K562 (cell line): ENCODE measurements around the gene MAB21L3. TPM values are rescaled to one million over a fixed set of nuclear protein-coding genes. Genes with fewer than 3 reads are reported as not detected.
A peak's percentile ranks its signal among the peaks of the same experiment; 100 is the strongest.

ENCODE experiments used
- ATAC-seq: fragments of 200-7000 bp; cut with Tn5 transposase; 3 replicates; pipeline ENCODE4 v1.9.1; 2020; ENCODE audit warnings: moderate library complexity
- Bru-seq: library from RNA; stranded (reverse); fragments of 400-500 nt; gene quantifications from one replicate; lab custom pipeline; 2021; lab: Mats Ljungman, UMichigan
- BruChase-seq, 2 experiments: library from RNA; stranded (reverse); fragments of 400-500 nt; gene quantifications; one replicate each; lab custom pipeline; 2021; lab: Mats Ljungman, UMichigan
- BruUV-seq: library from RNA; stranded (reverse); fragments of 400-500 nt; replicated peaks from 2 replicates; lab custom pipeline; 2021; lab: Mats Ljungman, UMichigan
- CTCF ChIA-PET: fragments of 300-600 bp; formaldehyde crosslinking; extraction: SDS; loops from one replicate; lab custom pipeline; 2021; ENCODE audit warnings: low intra/inter-chr PET ratio; lab: Yijun Ruan, JAX
- POLR2A ChIA-PET: fragments of 300-600, 350-650 bp; sonication (Branson Sonifier 250); formaldehyde crosslinking; extraction: SDS; loops from one replicate; lab custom pipeline; 2021; ENCODE audit warnings: antibody characterized with exemption, inconsistent platforms; lab: Yijun Ruan, JAX
- DNase-seq, 4 experiments: peaks; one replicate each; pipeline versions ENCODE4 v3.0.0 to v3.0.0-alpha.2; 2011 to 2018; ENCODE audit warnings: low spot score in 3 of 4, mixed read lengths in 3 of 4; ENCODE audit errors: extremely low read depth in 1 of 4
- FAIRE-seq: peaks from 2 replicates; lab custom pipeline; 2011; peaks lifted over from hg19 to GRCh38; lab: Jason Lieb, UNC
- H2AFZ ChIP-seq: 2 replicates; pipeline ENCODE4 v1.6.0; 2011; ENCODE audit warnings: low read depth, low read length, control low read depth, inconsistent platforms
- H3K27ac ChIP-seq: fragments of 200-600 bp; 3 replicates; pipeline ENCODE4 v1.8.0; 2011; ENCODE audit warnings: low read depth, mild to moderate bottlenecking, control low read depth, inconsistent platforms, low read length, moderate library complexity, mixed read lengths; ENCODE audit errors: extremely low read depth
- H3K27me3 ChIP-seq, 2 experiments: fragments of 300-600 bp in 1 of 2; 2 replicates in 1 of 2; 3 replicates in 1 of 2; pipeline versions ENCODE4 v1.6.0 to v1.8.0; 2011; ENCODE audit warnings: inconsistent platforms in 2 of 2, low read length in 2 of 2, mild to moderate bottlenecking in 1 of 2, mixed read lengths in 1 of 2, moderate library complexity in 1 of 2; ENCODE audit not compliant: control insufficient read depth in 2 of 2, insufficient read depth in 2 of 2
- H3K36me3 ChIP-seq: fragments of 300-600 bp; 3 replicates; pipeline ENCODE4 v1.8.0; 2011; ENCODE audit warnings: mild to moderate bottlenecking, low read length, inconsistent platforms; ENCODE audit not compliant: control insufficient read depth, insufficient read depth
- H3K4me1 ChIP-seq, 2 experiments: fragments of 200-600 bp in 1 of 2; replicated peaks in 1 of 2; 2 replicates in 1 of 2; 3 replicates in 1 of 2; pipeline versions ENCODE4 v1.5.1 to v1.8.0; 2011; ENCODE audit warnings: inconsistent platforms in 2 of 2, low read length in 2 of 2, mild to moderate bottlenecking in 1 of 2, mixed read lengths in 1 of 2, moderate library complexity in 1 of 2; ENCODE audit not compliant: control insufficient read depth in 2 of 2, insufficient read depth in 2 of 2
- H3K4me2 ChIP-seq: 2 replicates; pipeline ENCODE4 v1.6.1; 2011; ENCODE audit warnings: low read length, control low read depth, inconsistent platforms, mixed read lengths; ENCODE audit not compliant: insufficient read depth
- H3K4me3 ChIP-seq: fragments of 200-600 bp; sonication (generic), shearing (Covaris generic); 2 replicates; pipeline ENCODE4 v1.5.1; 2016; ENCODE audit warnings: control low read depth, inconsistent platforms
- H3K79me2 ChIP-seq: fragments of 200-600 bp; 3 replicates; pipeline ENCODE4 v1.8.0; 2011; ENCODE audit warnings: low read length, inconsistent platforms; ENCODE audit not compliant: control insufficient read depth, insufficient read depth
- H3K9ac ChIP-seq, 2 experiments: 2 replicates each; pipeline versions ENCODE4 v1.6.0 to v1.6.1; 2011; ENCODE audit warnings: low read depth in 2 of 2, low read length in 2 of 2, control low read depth in 1 of 2, inconsistent platforms in 1 of 2, mild to moderate bottlenecking in 1 of 2, mixed read lengths in 1 of 2; ENCODE audit not compliant: insufficient read depth in 1 of 2
- H3K9me1 ChIP-seq: one replicate; pipeline ENCODE4 v1.6.0; 2011; ENCODE audit warnings: inconsistent platforms, mild to moderate bottlenecking, low read length, moderate library complexity; ENCODE audit not compliant: control insufficient read depth, insufficient read depth
- H3K9me3 ChIP-seq: replicated peaks from 2 replicates; pipeline ENCODE4 v1.5.1; 2011; ENCODE audit warnings: low read depth, low read length, inconsistent platforms; ENCODE audit not compliant: control insufficient read depth, insufficient read depth
- H4K20me1 ChIP-seq: replicated peaks from 2 replicates; pipeline ENCODE4 v1.6.1; 2011; ENCODE audit warnings: low read length, inconsistent platforms, mixed read lengths; ENCODE audit not compliant: control insufficient read depth, insufficient read depth
- CBX1 ChIP-seq: sonication (generic); IDR thresholded peaks from 2 replicates; pipeline ENCODE4 v1.6.1; 2016; ENCODE audit warnings: antibody characterized with exemption, low read depth, mild to moderate bottlenecking
- KDM4B ChIP-seq, 2 experiments: fragments of 450-650 bp in 1 of 2; sonication (generic) in 1 of 2; IDR thresholded peaks; 2 replicates each; pipeline ENCODE4 v1.6.1; 2016 to 2017; ENCODE audit warnings: borderline replicate concordance in 2 of 2, antibody characterized with exemption in 1 of 2, low read depth in 1 of 2, mild to moderate bottlenecking in 1 of 2
- MAFF ChIP-seq: IDR thresholded peaks from 2 replicates; pipeline ENCODE4 v1.6.1; 2012; ENCODE audit warnings: low read length, improper control_type of control experiment
- POU5F1 ChIP-seq: fragments of 150-350 bp; IDR thresholded peaks from 2 replicates; pipeline ENCODE4 v1.6.1; 2014; ENCODE audit warnings: borderline replicate concordance, low read length, low read depth, mild to moderate bottlenecking; ENCODE audit not compliant: partially characterized antibody
- ZNF121 ChIP-seq: sonication (generic); formaldehyde crosslinking; conservative IDR thresholded peaks from 2 replicates; pipeline ENCODE4 v1.8.0; 2022; ENCODE audit warnings: missing genetic modification reagents
- ZNF134 ChIP-seq: fragments of 250-450 bp; sonication (Bioruptor Pico); conservative IDR thresholded peaks from 2 replicates; pipeline ENCODE4 v1.4.0; 2020
- ZNF668 ChIP-seq: fragments of 250-450 bp; sonication (Bioruptor Pico); IDR thresholded peaks from 2 replicates; pipeline ENCODE4 v1.8.0; 2022; ENCODE audit warnings: mild to moderate bottlenecking, inconsistent platforms
- WGBS: fragments of 100-300 bp; shearing (Covaris generic); methylation state at CpG from one replicate; pipeline ENCODE4 v1.1.6; 2016; ENCODE audit warnings: low coverage, mixed read lengths; ENCODE audit not compliant: insufficient coverage; ENCODE audit errors: missing lambda C conversion rate; 5-methylcytosine and 5-hydroxymethylcytosine counted together
- in situ Hi-C: fragments of 300-500 bp; cut with MboI; formaldehyde crosslinking; loops from 4 replicates; pipeline ENCODE4 v1.15.0; 2018; ENCODE audit warnings: inconsistent platforms, mixed read lengths
- intact Hi-C: fragments of 100-400 bp; cut with micrococcal nuclease; formaldehyde crosslinking; loops from 2 replicates; pipeline ENCODE4 v1.14.2; 2022
- long read RNA-seq, 3 experiments: library from polyadenylated mRNA in 2 of 3; library from RNA in 1 of 3; unstranded in 2 of 3; stranded (forward) in 1 of 3; transcript quantifications; one replicate each; pipeline ENCODE4 v2.0.0, GENCODE V29; 2019 to 2022
- polyA minus RNA-seq, 3 experiments: library from RNA; depleted of rRNA, polyadenylated mRNA; stranded (reverse); fragments of >200 nt; gene quantifications; 2 replicates each; pipeline ENCODE4 v1.2.3, GENCODE V29; 2011
- polyA plus RNA-seq, 8 experiments: library from polyadenylated mRNA; depleted of rRNA in 4 of 8; stranded (reverse) in 5 of 8; unstranded in 3 of 8; fragments of >200 nt; fragmentation: Nextera tagmentation in 2 of 8; fragmentation: Illumina TruSeq in 1 of 8; extraction: Ambion mirVana in 2 of 8; extraction: Trizol in 1 of 8; gene quantifications; 2 replicates each; pipeline versions ENCODE4 v1.2.1 to v1.2.3, GENCODE V29; 2011 to 2014; ENCODE audit warnings: inconsistent platforms in 1 of 8, missing spikeins in 1 of 8
- total RNA-seq, 7 experiments: library from RNA; depleted of rRNA in 6 of 7; stranded (reverse); fragments of >200 nt in 6 of 7; fragmentation: Illumina TruSeq in 2 of 7; extraction: Trizol in 2 of 7; gene quantifications; 2 replicates each; pipeline versions ENCODE4 v1.2.1 to v1.2.3, GENCODE V29; 2011 to 2021; ENCODE audit warnings: low replicate concordance in 1 of 7
- TF ChIP-seq, protein P1 (sequence below): IDR thresholded peaks from 2 replicates; pipeline ENCODE4 v1.6.1; 2011; ENCODE audit warnings: borderline replicate concordance, low read depth, mild to moderate bottlenecking, moderate library complexity, low read length; ENCODE audit not compliant: insufficient read depth, poor library complexity, severe bottlenecking
- TF ChIP-seq, protein P2 (sequence below): sonication (generic); formaldehyde crosslinking; IDR thresholded peaks from 2 replicates; pipeline ENCODE4 v1.8.0; 2022; ENCODE audit warnings: mild to moderate bottlenecking, missing genetic modification reagents
- TF ChIP-seq, protein P3 (sequence below): fragments of 200-400 bp; formaldehyde crosslinking; IDR thresholded peaks from 2 replicates; pipeline ENCODE4 v1.6.1; 2017; ENCODE audit warnings: mild to moderate bottlenecking, low read depth, low read length, moderate library complexity

The MAB21L3 gene
- total RNA-seq (2011; cell fraction: chromatin; rRNA removed; ENCODE audit: low replicate concordance): not detected in 2 replicates
- not detected in 2 replicates for total RNA-seq (2011; cell fraction: nucleolus; rRNA removed)
- not detected in 2 replicates for total RNA-seq (2011; cell fraction: nucleoplasm; rRNA removed)
- not detected in 2 replicates for total RNA-seq (2014; rRNA removed)
- total RNA-seq (2014; rRNA removed; fragmentation: Illumina TruSeq; extraction: Trizol): not detected in 2 replicates
- total RNA-seq (2015; rRNA removed; fragmentation: Illumina TruSeq; extraction: Trizol): not detected in 2 replicates
- not detected in 2 replicates for total RNA-seq (2021)
- polyA plus RNA-seq (2011; rRNA removed): not detected in 2 replicates
- not detected in 2 replicates for polyA plus RNA-seq (2011; cell fraction: cytosol; rRNA removed)
- not detected in 2 replicates for polyA plus RNA-seq (2011; cell fraction: nucleus; rRNA removed)
- 0.12 TPM in 1 of 2 replicates, not detected in the other for polyA plus RNA-seq (2012)
- polyA plus RNA-seq (2014; fragmentation: Illumina TruSeq; extraction: Trizol): not detected in 2 replicates
- not detected for polyA plus RNA-seq (2014; fragmentation: Nextera tagmentation; extraction: Ambion mirVana)
- polyA plus RNA-seq (2014; rRNA removed): not detected in 2 replicates
- not detected in 2 replicates for polyA minus RNA-seq (2011; rRNA and poly(A)+ RNA removed)
- not detected in 2 replicates for polyA minus RNA-seq (2011; cell fraction: cytosol; rRNA and poly(A)+ RNA removed)
- polyA minus RNA-seq (2011; cell fraction: nucleus; rRNA and poly(A)+ RNA removed): not detected in 2 replicates
- Bru-seq, nascent RNA: percentile 8 among the genes with signal in this experiment
- percentile 4 among the genes with signal in this experiment for BruChase-seq, experiment 1, labeled RNA remaining after a 2-hour chase
- BruChase-seq, experiment 2, labeled RNA remaining after a 6-hour chase: percentile 10 among the genes with signal in this experiment
- long read RNA-seq, experiment 1: 0 reads
- long read RNA-seq, experiment 2: 0 reads
- long read RNA-seq, experiment 3: 0 reads

- H3K36me3 ChIP-seq: no peaks in the 10 kb centered on the region
- 4% methylated on average over 12 of the region's 12 CpGs for WGBS
- no peaks in the 10 kb centered on the region for H3K9me1 ChIP-seq
- H3K27me3 ChIP-seq: peaks cover 8 to 26% of the 10 kb centered on the region in 2 experiments
- H2AFZ ChIP-seq: no peak within 1 kb of the TSS
- intact Hi-C loops (no loop called here), in situ Hi-C loops (no loop called here)
- no peaks in the 10 kb centered on the region for H3K9me3 ChIP-seq
- ATAC-seq: no peak
- H4K20me1 ChIP-seq: no peaks in the 10 kb centered on the region
- CTCF ChIA-PET: no interaction called here
- no peak within 1 kb of the TSS for H3K27ac ChIP-seq
- no TSS peak for BruUV-seq
- H3K79me2 ChIP-seq: no peaks in the 10 kb centered on the region
- no peak within 1 kb of the TSS for H3K9ac ChIP-seq
- no peak within 1 kb of the TSS for H3K4me2 ChIP-seq
- DNase-seq: no peak
- H3K4me3 ChIP-seq: no peak within 1 kb of the TSS
- no peaks in the 10 kb centered on the region for H3K4me1 ChIP-seq
- no peak for FAIRE-seq
- POLR2A ChIA-PET: interaction anchor here (0.5 to 2.0 kb wide), 5 partner anchors 12 to 1552 kb away, joined by 3 to 9 read pairs (median 4); no protein-coding TSS in a partner anchor
- TF ChIP-seq CBX1 (no peak), ZNF121 (CRISPR knock-in tag) (no peak), ZNF134 (CRISPR knock-in tag) (no peak), MAFF (no peak), POU5F1 (no peak), KDM4B (IDR thresholded peaks at IDR 0.05; ENCODE audit: borderline replicate concordance in 2 of 2, low read depth in 1 of 2) (no peak), ZNF668 (CRISPR knock-in tag) (no peak)
- TF ChIP-seq, protein P1, sequence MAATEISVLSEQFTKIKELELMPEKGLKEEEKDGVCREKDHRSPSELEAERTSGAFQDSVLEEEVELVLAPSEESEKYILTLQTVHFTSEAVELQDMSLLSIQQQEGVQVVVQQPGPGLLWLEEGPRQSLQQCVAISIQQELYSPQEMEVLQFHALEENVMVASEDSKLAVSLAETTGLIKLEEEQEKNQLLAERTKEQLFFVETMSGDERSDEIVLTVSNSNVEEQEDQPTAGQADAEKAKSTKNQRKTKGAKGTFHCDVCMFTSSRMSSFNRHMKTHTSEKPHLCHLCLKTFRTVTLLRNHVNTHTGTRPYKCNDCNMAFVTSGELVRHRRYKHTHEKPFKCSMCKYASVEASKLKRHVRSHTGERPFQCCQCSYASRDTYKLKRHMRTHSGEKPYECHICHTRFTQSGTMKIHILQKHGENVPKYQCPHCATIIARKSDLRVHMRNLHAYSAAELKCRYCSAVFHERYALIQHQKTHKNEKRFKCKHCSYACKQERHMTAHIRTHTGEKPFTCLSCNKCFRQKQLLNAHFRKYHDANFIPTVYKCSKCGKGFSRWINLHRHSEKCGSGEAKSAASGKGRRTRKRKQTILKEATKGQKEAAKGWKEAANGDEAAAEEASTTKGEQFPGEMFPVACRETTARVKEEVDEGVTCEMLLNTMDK: no peak
- TF ChIP-seq, protein P2, sequence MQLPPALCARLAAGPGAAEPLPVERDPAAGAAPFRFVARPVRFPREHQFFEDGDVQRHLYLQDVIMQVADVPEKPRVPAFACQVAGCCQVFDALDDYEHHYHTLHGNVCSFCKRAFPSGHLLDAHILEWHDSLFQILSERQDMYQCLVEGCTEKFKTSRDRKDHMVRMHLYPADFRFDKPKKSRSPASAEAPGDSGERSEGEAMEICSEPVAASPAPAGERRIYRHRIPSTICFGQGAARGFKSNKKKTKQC (CRISPR knock-in tag): no peak
- TF ChIP-seq, protein P3, sequence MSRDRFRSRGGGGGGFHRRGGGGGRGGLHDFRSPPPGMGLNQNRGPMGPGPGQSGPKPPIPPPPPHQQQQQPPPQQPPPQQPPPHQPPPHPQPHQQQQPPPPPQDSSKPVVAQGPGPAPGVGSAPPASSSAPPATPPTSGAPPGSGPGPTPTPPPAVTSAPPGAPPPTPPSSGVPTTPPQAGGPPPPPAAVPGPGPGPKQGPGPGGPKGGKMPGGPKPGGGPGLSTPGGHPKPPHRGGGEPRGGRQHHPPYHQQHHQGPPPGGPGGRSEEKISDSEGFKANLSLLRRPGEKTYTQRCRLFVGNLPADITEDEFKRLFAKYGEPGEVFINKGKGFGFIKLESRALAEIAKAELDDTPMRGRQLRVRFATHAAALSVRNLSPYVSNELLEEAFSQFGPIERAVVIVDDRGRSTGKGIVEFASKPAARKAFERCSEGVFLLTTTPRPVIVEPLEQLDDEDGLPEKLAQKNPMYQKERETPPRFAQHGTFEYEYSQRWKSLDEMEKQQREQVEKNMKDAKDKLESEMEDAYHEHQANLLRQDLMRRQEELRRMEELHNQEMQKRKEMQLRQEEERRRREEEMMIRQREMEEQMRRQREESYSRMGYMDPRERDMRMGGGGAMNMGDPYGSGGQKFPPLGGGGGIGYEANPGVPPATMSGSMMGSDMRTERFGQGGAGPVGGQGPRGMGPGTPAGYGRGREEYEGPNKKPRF: no peak
Observed at GRCh38 chr1:116110567-116111523, at the start of gene MAB21L3. Gene MAB21L3, plus strand, starts transcription at chr1:116111399. Its CDS starts 1,217 bp downstream, at chr1:116112616.
